K562 treated with DMSO at 1 percent for 24 hours (cell line): ENCODE results near the gene RNF181. TPM values are rescaled to one million over a fixed set of nuclear protein-coding genes. Genes with fewer than 3 reads are reported as not detected.

Experiments used
- total RNA-seq: library from RNA; unstranded; fragments of 300-600 nt; gene quantifications from 2 replicates; pipeline ENCODE4 v1.2.3, GENCODE V29; 2022; ENCODE audit warnings: low read depth; ENCODE audit not compliant: insufficient read depth

The RNF181 gene, protein sequence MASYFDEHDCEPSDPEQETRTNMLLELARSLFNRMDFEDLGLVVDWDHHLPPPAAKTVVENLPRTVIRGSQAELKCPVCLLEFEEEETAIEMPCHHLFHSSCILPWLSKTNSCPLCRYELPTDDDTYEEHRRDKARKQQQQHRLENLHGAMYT
- total RNA-seq: 272 and 273 TPM in 2 replicates

DNA sequence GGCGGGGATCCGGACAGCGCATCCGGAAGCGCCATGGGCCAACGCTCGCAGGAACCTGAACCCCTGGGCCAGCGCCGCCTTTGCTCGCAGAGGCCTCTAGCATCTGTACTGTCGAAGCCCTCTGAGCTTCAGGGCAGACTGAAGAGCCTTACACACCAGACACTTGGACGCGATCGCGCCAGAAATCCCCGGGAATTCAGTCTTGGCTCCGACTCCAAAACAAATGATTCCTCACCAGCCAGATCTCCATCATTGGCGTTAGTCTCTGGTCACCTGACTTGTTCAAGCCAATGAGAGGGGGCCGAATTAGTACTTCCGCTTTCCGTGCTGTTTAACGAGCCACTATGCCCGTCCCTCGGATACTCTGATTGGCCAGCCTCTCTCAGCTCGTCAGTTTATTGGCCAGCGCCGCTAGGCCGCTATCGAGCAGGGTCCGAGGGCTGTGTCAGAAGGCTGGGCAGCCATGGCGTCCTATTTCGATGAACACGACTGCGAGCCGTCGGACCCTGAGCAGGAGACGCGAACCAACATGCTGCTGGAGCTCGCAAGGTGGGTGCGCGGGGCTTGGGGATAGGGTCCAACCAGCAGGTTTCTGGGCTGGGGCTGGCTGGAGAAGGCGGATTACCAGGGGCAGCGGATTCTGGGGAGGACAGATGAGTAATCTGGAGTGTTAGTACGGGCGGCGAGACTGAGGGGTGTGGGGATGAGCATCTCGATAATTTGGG lies at the start of gene RNF181:
Gene RNF181, plus strand, starts transcription at position 445 of the 725 bp plus-strand sequence. Its CDS starts 19 bp downstream, at position 464.

DNA sequence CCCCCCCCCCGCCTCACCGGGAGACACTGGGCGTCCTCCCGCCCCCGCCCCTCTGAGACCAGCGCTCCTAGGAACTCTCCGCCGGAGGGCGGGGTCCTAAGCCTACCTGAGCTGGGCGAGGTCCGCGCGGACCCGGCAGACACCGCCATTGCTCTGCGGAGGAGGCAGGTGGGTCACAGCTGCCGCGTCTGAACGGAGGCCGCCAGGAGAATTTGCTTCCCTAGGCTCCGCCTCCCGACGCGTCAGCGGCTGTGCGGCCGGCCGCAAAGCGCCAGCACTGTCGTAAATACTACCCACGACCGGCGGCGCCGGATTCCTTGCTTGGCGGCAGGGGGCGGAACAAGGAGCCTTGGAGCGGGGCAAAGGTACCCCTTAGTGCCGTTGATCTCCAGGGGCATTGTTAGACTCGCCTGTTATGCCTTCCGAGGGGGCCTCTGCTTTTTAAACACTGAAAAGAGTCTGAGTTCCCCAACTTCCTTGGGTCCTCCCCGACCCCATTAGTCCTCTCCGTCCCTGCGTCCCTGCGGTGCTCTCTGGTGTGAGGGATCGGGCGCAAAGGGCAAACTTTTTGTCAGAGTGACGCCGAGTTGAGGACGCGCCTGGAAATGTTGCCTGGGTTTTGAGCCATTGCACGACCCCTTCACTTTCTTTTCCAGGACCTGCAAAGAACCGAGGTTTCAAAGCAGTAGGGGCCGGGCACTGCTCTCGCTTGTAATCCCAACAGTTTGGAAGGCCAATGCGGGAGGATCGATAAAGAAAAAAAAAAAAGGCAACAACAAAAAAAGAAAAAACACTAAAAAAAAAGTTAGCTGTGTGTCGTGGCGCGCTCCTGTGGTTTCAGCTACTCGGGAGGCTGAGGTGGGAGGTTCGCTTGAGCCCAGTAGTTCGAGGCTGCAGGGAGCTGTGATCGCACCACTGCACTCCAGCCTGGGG lies 34.0 kb upstream of the RNF181 start, which contains the start of gene GGCX:
Gene GGCX, minus strand, starts transcription at position 214 of the 933 bp plus-strand sequence. Its CDS starts 65 bp downstream, at position 149.

DNA sequence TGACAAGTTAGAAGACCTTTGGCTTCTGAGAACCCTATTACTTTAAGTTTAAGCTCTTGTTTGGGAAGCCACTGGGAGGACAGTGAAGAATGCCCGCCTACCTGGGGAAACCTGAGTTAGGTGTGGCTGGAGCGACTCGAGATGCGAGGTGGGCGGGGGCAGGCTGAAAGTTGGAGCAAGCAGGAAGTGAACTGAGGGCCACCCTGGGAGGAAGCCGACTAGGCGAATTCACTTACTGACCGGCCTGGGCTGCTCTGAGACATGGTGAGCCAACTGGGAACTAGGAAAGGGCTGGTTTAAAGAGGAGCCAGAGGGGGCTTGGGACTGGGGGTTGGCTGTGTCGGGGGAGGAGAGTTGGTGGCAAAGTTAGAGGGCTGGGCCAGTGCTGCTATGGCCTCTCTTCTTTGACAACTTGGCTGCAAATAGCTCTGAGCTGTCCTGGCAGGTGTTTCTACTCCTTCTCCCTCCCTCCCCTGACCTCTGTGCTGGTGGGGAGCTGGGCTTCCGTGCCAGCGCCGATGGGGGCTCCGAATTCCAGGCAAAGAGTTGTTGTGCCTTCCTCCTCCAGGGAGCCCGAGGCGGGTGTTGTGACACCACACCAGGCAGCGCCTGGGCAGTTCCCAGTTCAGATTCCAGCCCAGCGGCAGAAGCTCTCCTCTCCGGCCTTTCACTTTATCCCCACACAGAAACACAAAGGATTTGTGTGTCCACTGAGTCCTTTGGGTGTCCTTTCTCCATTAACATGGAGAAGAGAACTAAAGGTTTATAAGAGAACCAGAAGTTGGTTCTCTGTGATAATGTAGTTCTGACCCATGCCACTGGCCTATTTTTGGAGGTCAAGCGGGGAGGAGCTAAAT lies 17.9 kb upstream of the RNF181 start, which contains the start of gene VAMP8:
Gene VAMP8, plus strand, starts transcription at position 201 of the 857 bp plus-strand sequence. Its CDS starts 61 bp downstream, at position 262.

DNA sequence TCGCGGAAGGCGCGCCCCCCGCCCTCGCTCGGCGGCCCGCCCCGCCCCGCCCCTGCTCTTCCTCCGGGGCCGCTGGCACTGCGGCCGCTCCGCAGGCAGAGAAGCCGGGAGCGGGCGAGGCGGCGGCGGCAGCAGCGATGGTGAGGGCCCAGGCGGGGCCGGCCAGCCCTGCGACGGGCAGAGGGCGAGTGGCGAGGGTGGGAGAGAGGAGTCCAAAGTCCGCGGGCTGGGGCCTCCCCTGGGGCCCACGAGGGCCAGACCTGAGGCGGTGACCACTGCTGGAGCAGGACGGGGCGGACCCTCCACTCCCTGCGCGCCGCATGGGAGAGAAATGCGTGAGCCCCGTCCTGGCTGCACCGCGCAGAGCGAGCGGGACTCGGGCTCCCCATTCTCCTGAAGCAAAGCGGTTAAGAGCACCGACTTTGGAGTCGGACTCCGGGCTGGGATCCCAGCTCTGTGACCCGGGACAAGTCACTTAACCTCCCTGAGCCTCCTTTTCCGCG lies 11.1 kb upstream of the RNF181 start, which contains the start of gene VAMP5:
Gene VAMP5, plus strand, starts transcription at position 78 of the 503 bp plus-strand sequence. Its CDS starts 60 bp downstream, at position 138.

DNA sequence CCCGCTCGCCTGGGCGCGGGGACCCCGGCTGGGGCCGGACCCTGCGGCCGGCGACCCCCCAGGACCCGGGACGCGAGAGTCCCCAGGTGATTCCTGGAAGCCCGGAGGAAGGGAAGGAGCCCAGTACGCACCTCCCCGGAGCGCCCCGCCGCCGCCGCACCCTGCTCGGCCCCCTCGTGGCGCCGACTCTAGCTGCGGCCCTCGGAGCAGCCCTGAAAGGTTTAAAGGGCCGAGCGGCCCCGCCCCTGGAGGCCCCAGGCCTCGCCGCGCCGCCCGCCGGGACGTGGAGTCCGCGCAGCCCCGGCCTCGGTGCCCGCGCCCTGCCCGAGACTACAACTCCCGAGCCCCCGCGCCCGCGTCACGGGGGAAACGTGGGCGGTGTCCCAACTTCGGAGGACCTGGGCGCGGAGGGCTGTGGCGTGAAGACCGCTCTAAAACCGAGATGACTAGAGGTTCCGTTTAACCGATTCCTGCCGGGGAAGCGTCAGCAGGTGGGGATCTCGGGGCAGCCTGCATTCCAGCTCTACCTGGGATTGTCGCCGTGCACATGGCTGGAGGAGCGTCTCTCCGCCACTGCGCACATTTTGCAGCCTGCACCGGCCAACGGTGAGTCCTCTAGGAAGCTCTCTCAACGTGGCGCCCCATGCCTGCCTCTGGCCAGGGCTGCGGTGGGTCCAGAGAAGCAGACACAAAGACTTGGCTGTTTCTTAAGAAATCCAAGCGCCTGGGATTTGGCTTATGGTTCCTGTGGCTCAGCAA lies 7.1 kb downstream of the RNF181 start, which contains the start of gene TMEM150A:
Gene TMEM150A, minus strand, starts transcription at position 223 of the 759 bp plus-strand sequence. CDS start 750 bp downstream, outside the sequence.

DNA sequence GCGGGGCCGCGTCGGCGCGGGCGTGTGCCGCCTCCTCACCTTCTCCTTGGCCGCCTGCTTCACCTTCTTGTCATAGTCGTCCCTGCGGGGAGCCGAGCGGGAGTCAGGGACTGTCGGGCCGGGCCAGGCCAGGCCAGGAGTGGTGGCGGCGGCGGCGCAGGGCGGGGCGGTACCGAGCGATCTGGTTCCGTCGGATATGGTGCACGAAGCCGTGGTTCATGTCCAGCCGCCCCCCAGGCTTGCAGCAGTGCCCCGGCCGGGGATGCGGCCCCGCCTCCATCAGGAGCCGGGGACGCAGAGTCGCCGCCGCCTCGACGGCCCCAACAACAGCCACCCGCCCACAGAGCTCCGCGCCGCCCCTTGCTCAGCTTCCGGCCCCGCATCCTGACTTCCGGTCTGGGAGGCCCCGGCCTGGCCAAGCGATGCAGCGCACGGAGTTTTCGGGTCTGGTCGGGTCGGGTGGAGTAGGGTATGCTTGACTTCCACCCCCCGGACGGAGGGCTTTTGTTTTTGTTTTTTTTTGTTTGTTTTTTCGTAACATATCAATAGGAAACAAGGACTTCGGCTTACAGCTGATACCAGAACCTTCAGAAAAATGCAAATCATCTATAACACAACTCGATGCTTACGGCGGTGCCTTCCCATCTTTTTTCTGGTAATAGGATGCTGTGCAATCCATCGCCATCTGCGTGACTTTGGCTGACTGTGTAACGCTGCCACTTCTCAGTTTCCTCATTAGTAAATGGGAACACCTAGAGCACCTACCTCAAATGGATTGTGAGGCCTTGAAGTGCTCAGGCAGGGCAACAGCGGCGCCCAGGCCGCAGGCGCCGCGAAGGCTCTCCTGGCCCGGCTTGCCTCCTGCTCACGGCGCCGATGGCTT lies 16.4 kb downstream of the RNF181 start, which contains the start of gene C2orf68:
Gene C2orf68, minus strand, starts transcription at position 362 of the 883 bp plus-strand sequence. Its CDS starts 82 bp downstream, at position 280.

Other genes starting within 250 kb of the RNF181 start
- gene RETSAT, start 241.2 kb upstream of the RNF181 start, total RNA-seq: 37.9 and 40.4 TPM in 2 replicates
- gene ELMOD3, start 241.0 kb upstream of the RNF181 start, total RNA-seq: 20.5 and 24.0 TPM in 2 replicates
- 125 and 132 TPM in 2 replicates for gene CAPG, start 185.4 kb upstream of the RNF181 start, total RNA-seq
- 0.76 TPM in 1 of 2 replicates, not detected in the other for gene SH2D6, start 177.0 kb upstream of the RNF181 start, total RNA-seq
- 115 and 128 TPM in 2 replicates for gene MAT2A, start 56.6 kb upstream of the RNF181 start, total RNA-seq
- 27.4 and 29.3 TPM in 2 replicates for gene GGCX, start 34.3 kb upstream of the RNF181 start, total RNA-seq
- gene VAMP8, start 18.2 kb upstream of the RNF181 start, total RNA-seq: 164 and 167 TPM in 2 replicates
- gene VAMP5, start 11.3 kb upstream of the RNF181 start, total RNA-seq: 2.6 and 5.3 TPM in 2 replicates
- gene TMEM150A, start 7.0 kb downstream of the RNF181 start, total RNA-seq: 23.7 and 25.1 TPM in 2 replicates
- 42.4 and 47.8 TPM in 2 replicates for gene C2orf68, start 16.3 kb downstream of the RNF181 start, total RNA-seq
- gene USP39, start 20.4 kb downstream of the RNF181 start, total RNA-seq: 87.7 and 99.2 TPM in 2 replicates
- not detected in 2 replicates for gene SFTPB, start 72.5 kb downstream of the RNF181 start, total RNA-seq
- gene GNLY, start 98.6 kb downstream of the RNF181 start, total RNA-seq: not detected in 2 replicates
- gene ATOH8, start 158.2 kb downstream of the RNF181 start, total RNA-seq: 0.51 TPM in 1 of 2 replicates, not detected in the other